ENCODE measurements around the gene SLC2A13.

- TF ChIP-seq CTCF (IDR thresholded peaks at IDR 0.05; ENCODE audit: low read depth, low read length) = no peak
- TF ChIP-seq POLR2A (IDR thresholded peaks at IDR 0.05; ENCODE audit: extremely low read depth, insufficient read length) = no peak
These were observed 227.1 kb downstream of the SLC2A13 start for GRCh38 chr12:39878753-39879152.

All from NB4 (cell line).